GM12878 (cell line): ENCODE measurements around the gene DUSP10. TPM values are rescaled to one million over a fixed set of nuclear protein-coding genes. Genes with fewer than 3 reads are reported as not detected.
A peak's percentile ranks its signal among the peaks of the same experiment; 100 is the strongest.

Source experiments
- BCLAF1 ChIP-seq: fragments of 450-650 bp; IDR thresholded peaks from 2 replicates; pipeline ENCODE4 v1.6.1; 2017; ENCODE audit warnings: antibody characterized with exemption, mild to moderate bottlenecking, moderate library complexity
- CEBPB ChIP-seq, 2 experiments: fragments of 150-350 bp in 1 of 2; IDR thresholded peaks; 2 replicates each; pipeline ENCODE4 v1.6.1; 2012 to 2014; ENCODE audit warnings: low read depth in 2 of 2, low read length in 2 of 2, borderline replicate concordance in 1 of 2, inconsistent platforms in 1 of 2
- EED ChIP-seq: sonication (generic); IDR thresholded peaks from 2 replicates; pipeline ENCODE4 v1.6.1; 2016; ENCODE audit warnings: antibody characterized with exemption, low read depth
- EGR1 ChIP-seq, 2 experiments: IDR thresholded peaks; 1 replicate in 1 of 2; 2 replicates in 1 of 2; pipeline ENCODE4 v1.6.1; 2011 to 2012; ENCODE audit warnings: low read depth in 2 of 2, low read length in 2 of 2, borderline replicate concordance in 1 of 2, mild to moderate bottlenecking in 1 of 2, moderate library complexity in 1 of 2
- EP300 ChIP-seq, 2 experiments: fragments of 150-350 bp in 1 of 2; IDR thresholded peaks; 2 replicates each; pipeline ENCODE4 v1.6.1; 2011 to 2012; ENCODE audit warnings: low read depth in 2 of 2, low read length in 2 of 2, borderline replicate concordance in 1 of 2, improper control_type of control experiment in 1 of 2, inconsistent platforms in 1 of 2; ENCODE audit not compliant: control insufficient read depth in 1 of 2
- HDAC6 ChIP-seq: fragments of 200-600 bp; sonication (generic); IDR thresholded peaks from one replicate; pipeline ENCODE4 v1.8.0; 2017; ENCODE audit warnings: antibody characterized with exemption; ENCODE audit not compliant: unreplicated experiment
- JUNB ChIP-seq: IDR thresholded peaks from 2 replicates; pipeline ENCODE4 v1.6.1; 2016; ENCODE audit warnings: antibody characterized with exemption, mild to moderate bottlenecking
- KLF5 ChIP-seq: fragments of 450-650 bp; IDR thresholded peaks from 2 replicates; pipeline ENCODE4 v1.6.1; 2014; ENCODE audit warnings: mild to moderate bottlenecking; ENCODE audit not compliant: partially characterized antibody
- RELA ChIP-seq: fragments of 450-650 bp; IDR thresholded peaks from 2 replicates; pipeline ENCODE4 v1.8.0; 2014; ENCODE audit warnings: borderline replicate concordance; ENCODE audit not compliant: partially characterized antibody
- SREBF2 ChIP-seq: IDR thresholded peaks from 2 replicates; pipeline ENCODE4 v1.6.1; 2012; ENCODE audit warnings: mild to moderate bottlenecking, low read length
- TBL1XR1 ChIP-seq: IDR thresholded peaks from 2 replicates; pipeline ENCODE4 v1.6.1; 2012; ENCODE audit warnings: low read depth, low read length, improper control_type of control experiment
- polyA plus RNA-seq, 11 experiments: library from polyadenylated mRNA; depleted of rRNA in 4 of 11; unstranded in 6 of 11; stranded (reverse) in 5 of 11; fragments of >200 nt; fragmentation: Nextera tagmentation in 4 of 11; fragmentation: Illumina TruSeq in 1 of 11; extraction: Ambion mirVana in 4 of 11; extraction: Trizol in 1 of 11; gene quantifications; 1 replicate in 1 of 11; 2 replicates in 10 of 11; pipeline versions ENCODE4 v1.2.1 to v1.2.3, GENCODE V29; 2011 to 2016; ENCODE audit warnings: inconsistent platforms in 2 of 11, missing spikeins in 2 of 11, low read depth in 1 of 11
- total RNA-seq, 4 experiments: library from RNA; depleted of rRNA in 3 of 4; stranded (reverse); fragments of >200 nt in 3 of 4; fragmentation: Illumina TruSeq in 1 of 4; extraction: Trizol in 1 of 4; gene quantifications; 2 replicates each; pipeline versions ENCODE4 v1.2.1 to v1.2.3, GENCODE V29; 2013 to 2021
- TF ChIP-seq, protein P1 (sequence below): IDR thresholded peaks from 2 replicates; pipeline ENCODE4 v1.6.1; 2012; ENCODE audit warnings: improper control_type of control experiment, low read depth, low read length; ENCODE audit not compliant: insufficient replicate concordance
- TF ChIP-seq, protein P2 (sequence below): IDR thresholded peaks from 2 replicates; pipeline ENCODE4 v1.6.1; 2011; ENCODE audit warnings: low read depth, low read length, improper control_type of control experiment, borderline replicate concordance
- TF ChIP-seq, protein P3 (sequence below): fragments of 450-650 bp; IDR thresholded peaks from 2 replicates; pipeline ENCODE4 v1.6.1; 2016; ENCODE audit warnings: mild to moderate bottlenecking, moderate library complexity, borderline replicate concordance

Gene DUSP10
- total and polyA plus RNA-seq, 10 of the 15 experiments (the other 5 are each of a cell fraction or from before 2014, with no cell fraction given) = 20.3 to 38.4 (median 27.8) TPM

DNA sequence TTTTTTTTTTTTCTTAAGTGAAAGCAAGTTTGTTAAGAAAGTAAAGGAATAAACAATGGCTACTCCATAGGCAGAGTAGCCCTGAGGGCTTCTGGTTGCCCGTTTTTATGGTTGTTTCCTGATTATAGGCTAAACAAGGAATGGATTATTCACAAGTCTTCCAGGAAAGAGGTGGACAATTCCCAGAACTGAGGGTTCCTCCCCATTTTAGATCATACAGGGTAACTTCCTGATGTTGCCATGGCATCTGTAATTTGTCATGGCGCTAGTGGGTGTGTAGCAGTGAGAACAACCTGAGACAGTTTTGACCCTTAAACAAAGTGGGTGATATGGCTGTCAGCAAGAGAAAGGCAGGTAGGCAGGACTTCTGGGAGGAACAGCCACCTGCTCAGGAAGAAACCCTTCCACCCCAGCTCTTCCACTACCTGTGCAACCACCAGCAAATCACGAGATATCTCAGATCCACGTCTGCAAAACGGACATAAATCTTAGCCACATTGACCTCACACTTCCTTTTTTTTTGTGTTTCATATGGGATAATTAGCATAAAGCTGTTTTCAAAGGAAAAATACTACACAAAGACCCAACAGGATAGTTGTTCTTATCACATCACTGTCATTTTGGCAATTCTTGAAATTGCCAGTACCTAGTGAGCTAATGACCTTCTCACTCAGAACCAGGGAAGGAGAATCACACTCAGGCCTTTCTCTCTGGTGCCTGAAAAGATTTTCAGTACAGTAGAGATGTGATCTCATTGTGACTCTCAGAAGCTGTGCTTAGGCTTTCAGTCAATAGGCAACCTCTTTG, 34.8 kb upstream of the DUSP10 start (continued):
- TF ChIP-seq, protein P1, sequence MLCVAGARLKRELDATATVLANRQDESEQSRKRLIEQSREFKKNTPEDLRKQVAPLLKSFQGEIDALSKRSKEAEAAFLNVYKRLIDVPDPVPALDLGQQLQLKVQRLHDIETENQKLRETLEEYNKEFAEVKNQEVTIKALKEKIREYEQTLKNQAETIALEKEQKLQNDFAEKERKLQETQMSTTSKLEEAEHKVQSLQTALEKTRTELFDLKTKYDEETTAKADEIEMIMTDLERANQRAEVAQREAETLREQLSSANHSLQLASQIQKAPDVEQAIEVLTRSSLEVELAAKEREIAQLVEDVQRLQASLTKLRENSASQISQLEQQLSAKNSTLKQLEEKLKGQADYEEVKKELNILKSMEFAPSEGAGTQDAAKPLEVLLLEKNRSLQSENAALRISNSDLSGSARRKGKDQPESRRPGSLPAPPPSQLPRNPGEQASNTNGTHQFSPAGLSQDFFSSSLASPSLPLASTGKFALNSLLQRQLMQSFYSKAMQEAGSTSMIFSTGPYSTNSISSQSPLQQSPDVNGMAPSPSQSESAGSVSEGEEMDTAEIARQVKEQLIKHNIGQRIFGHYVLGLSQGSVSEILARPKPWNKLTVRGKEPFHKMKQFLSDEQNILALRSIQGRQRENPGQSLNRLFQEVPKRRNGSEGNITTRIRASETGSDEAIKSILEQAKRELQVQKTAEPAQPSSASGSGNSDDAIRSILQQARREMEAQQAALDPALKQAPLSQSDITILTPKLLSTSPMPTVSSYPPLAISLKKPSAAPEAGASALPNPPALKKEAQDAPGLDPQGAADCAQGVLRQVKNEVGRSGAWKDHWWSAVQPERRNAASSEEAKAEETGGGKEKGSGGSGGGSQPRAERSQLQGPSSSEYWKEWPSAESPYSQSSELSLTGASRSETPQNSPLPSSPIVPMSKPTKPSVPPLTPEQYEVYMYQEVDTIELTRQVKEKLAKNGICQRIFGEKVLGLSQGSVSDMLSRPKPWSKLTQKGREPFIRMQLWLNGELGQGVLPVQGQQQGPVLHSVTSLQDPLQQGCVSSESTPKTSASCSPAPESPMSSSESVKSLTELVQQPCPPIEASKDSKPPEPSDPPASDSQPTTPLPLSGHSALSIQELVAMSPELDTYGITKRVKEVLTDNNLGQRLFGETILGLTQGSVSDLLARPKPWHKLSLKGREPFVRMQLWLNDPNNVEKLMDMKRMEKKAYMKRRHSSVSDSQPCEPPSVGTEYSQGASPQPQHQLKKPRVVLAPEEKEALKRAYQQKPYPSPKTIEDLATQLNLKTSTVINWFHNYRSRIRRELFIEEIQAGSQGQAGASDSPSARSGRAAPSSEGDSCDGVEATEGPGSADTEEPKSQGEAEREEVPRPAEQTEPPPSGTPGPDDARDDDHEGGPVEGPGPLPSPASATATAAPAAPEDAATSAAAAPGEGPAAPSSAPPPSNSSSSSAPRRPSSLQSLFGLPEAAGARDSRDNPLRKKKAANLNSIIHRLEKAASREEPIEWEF = no peak
- TF ChIP-seq EGR1 (IDR thresholded peaks at IDR 0.05; ENCODE audit: borderline replicate concordance in 1 of 2, low read depth in 2 of 2, low read length in 2 of 2) = 0 out of 3 replicates have a peak, but pooled peaks of 1 of the 2 experiments have one; percentile 37
- peak in 1 of 2 experiments; percentile 44; a peak in 1 of 4 replicates for TF ChIP-seq CEBPB (IDR thresholded peaks at IDR 0.05; ENCODE audit: borderline replicate concordance in 1 of 2, low read depth in 2 of 2, low read length in 2 of 2)
- peak; percentile 32; the same call in 1 of the 2 replicates for TF ChIP-seq JUNB
- TF ChIP-seq, protein P2, sequence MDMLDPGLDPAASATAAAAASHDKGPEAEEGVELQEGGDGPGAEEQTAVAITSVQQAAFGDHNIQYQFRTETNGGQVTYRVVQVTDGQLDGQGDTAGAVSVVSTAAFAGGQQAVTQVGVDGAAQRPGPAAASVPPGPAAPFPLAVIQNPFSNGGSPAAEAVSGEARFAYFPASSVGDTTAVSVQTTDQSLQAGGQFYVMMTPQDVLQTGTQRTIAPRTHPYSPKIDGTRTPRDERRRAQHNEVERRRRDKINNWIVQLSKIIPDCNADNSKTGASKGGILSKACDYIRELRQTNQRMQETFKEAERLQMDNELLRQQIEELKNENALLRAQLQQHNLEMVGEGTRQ = no peak
- TF ChIP-seq BCLAF1 = no peak
- peak; percentile 94 for TF ChIP-seq EED
- TF ChIP-seq, protein P3, sequence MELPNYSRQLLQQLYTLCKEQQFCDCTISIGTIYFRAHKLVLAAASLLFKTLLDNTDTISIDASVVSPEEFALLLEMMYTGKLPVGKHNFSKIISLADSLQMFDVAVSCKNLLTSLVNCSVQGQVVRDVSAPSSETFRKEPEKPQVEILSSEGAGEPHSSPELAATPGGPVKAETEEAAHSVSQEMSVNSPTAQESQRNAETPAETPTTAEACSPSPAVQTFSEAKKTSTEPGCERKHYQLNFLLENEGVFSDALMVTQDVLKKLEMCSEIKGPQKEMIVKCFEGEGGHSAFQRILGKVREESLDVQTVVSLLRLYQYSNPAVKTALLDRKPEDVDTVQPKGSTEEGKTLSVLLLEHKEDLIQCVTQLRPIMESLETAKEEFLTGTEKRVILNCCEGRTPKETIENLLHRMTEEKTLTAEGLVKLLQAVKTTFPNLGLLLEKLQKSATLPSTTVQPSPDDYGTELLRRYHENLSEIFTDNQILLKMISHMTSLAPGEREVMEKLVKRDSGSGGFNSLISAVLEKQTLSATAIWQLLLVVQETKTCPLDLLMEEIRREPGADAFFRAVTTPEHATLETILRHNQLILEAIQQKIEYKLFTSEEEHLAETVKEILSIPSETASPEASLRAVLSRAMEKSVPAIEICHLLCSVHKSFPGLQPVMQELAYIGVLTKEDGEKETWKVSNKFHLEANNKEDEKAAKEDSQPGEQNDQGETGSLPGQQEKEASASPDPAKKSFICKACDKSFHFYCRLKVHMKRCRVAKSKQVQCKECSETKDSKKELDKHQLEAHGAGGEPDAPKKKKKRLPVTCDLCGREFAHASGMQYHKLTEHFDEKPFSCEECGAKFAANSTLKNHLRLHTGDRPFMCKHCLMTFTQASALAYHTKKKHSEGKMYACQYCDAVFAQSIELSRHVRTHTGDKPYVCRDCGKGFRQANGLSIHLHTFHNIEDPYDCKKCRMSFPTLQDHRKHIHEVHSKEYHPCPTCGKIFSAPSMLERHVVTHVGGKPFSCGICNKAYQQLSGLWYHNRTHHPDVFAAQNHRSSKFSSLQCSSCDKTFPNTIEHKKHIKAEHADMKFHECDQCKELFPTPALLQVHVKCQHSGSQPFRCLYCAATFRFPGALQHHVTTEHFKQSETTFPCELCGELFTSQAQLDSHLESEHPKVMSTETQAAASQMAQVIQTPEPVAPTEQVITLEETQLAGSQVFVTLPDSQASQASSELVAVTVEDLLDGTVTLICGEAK = no peak
- TF ChIP-seq TBL1XR1 = peak; percentile 98
- TF ChIP-seq EP300 (IDR thresholded peaks at IDR 0.05; ENCODE audit: borderline replicate concordance in 1 of 2, control insufficient read depth in 1 of 2, low read depth in 2 of 2, low read length in 2 of 2) = peak; percentile 96 to 97
- peak; percentile 80 for TF ChIP-seq KLF5
- TF ChIP-seq RELA = peak; percentile 81
- TF ChIP-seq HDAC6 = no peak
- TF ChIP-seq SREBF2 = no peak
